ENCODE data around the gene TLR3.
"Not testable (repeated sequence)": the region's sequence is repeated elsewhere in the genome, so short reads cannot be mapped to it uniquely, and the experiment has no call there.

Gene TLR3

DNA sequence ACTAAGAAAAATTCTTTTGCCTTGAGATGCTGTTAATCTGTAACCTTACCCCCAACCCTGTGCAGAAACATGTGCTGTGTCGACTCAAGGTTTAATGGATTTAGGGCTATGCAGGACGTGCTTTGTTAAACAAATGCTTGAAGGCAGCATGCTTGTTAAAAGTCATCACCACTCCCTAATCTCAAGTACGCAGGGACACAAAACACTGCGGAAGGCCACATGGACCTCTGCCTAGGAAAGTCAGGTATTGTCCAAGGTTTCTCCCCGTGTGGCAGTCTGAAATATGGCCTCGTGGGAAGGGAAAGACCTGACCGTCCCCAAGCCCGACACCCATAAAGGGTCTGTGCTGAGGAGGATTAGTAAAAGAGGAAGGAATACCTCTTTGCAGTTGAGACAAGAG, 18.8 kb upstream of the TLR3 start:
- DNase-seq: not testable (repeated sequence)

DNA sequence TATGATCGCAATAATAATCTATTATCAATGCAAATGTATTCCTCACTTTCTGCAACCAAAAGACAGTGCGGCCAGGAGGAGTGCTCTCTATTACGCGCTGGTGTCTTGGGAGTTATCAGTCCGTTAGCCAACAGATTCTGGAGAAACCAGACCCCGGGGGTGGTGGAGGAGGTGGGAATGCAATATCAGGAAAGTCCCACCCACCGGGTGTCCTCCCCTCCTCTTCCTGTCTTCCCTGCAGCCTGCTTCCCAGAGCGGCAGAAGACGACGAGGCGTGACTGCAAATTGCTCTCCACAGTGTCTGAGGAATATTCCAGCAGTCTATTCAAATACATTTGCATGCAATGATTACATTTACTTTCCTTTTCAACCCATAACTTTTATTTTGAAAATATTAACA, 17.9 kb upstream of the TLR3 start:
- DNase-seq: no peak

DNA sequence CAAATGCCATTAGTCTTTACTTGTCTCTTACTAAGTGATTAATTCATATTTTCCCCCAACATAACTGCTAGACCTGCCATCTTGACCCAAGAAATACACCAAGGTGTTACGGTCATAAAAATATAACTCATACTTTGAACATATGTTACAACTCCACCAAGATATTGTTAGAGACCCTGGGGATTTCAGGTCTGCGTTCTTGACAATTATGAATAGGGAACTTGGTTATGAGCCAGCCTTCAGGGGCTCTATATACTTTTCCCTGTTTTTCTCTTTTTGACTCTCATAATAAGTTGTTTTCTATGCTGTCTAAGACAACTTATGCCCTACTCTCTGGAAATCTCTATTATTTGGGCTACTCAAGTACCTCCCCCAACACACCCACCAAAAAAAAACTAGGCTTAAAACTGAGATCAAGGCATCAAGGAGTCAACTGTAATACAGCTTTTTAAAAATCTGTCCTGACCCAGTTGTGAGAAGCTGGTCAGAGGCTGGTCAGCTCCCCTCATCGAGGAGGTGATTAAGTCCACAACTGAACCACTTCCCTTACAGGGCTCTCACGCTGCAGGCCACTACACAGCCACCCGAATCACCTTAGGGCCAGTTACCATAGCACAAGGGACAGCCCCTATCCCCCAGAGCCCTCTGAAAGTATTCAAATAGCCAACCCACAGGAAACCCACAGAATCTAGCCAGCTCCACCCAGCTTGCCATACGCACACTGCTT, 10.5 kb upstream of the TLR3 start:
- DNase-seq: no peak

DNA sequence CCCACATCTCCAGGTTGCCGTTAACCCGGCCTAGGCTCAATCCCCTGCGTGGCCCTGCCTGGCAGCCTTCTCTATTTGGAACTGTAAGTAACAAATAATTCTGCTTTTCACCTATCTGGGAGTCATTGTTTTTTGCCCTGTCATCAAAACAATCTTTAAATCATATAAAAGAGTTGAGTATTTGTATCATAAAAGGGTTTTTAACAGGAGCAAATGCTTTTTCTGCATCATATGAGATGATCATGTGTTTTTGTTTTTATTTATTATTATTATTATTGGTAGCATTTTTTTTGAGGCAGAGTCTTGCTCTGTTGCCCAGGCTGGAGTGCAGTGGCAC, 10.0 kb upstream of the TLR3 start:
- DNase-seq: no peak

DNA sequence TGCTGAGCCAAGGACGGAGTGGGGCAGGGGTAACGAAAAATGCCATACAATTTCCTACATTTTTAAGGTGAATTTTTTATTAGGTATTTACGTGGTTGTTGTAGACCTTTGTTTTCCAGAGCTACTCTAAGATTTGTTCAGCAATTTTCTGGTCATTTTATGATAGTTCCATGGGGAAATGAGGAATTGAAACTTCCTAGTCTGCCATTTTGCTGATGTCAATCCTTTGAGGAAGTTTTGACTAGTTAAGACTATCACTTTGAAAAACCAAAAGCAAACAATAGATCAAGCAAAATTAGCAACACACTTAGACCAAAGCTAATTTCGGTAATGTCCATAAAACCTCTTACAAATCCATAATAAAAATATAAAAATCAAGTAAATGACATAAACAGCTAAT, 7.0 kb upstream of the TLR3 start:
- DNase-seq: no peak

DNA sequence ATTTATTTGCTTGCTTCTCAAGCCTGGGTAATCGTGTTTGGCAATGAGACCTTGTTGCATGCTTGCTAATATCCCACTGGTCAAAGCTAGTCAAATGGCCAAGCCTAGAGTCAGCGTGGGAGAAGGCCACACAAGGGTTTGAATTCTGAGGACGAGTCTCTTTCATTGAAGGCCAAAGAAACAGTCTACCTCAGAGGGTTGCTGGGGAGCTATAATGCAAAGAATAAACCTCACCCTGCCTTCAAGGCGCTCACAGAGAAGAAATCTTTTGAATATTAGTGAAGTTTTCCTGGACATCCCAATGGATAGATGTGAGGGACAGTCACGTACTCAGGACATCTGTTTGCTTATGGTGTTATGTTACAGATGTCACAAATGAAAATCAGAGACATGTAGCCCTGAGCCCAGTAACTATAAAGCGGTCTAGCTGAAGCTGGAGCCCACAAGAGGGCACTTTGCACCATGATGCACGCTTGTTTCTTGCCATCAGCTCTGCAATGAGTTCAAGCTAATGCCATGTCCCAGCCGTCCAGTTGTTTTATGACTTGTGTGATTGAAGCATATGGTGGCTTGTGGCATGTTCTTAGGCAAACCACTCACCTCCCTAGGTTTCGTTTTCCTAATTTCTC, 1.1 kb upstream of the TLR3 start:
- DNase-seq: no peak

DNA sequence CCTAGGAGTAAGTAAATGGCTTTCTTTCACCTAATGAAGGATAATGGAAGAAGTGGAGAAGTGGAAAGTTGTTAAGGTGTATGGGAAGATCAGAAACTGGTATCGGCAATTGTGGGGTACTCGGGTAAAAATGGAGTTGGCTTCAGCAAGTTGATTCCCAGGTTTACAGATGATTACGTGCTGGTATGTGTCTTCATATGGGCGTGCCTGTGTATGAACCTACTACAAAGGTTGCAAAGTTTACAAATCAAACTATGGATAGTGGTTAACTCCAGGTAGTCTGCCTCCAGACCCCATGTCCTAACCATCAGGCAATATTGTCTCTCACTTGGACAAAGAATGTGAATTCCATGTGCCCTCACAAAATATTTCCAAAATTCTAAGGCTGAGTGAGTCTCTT, 773 bp downstream of the TLR3 start:
- DNase-seq: no peak

DNA sequence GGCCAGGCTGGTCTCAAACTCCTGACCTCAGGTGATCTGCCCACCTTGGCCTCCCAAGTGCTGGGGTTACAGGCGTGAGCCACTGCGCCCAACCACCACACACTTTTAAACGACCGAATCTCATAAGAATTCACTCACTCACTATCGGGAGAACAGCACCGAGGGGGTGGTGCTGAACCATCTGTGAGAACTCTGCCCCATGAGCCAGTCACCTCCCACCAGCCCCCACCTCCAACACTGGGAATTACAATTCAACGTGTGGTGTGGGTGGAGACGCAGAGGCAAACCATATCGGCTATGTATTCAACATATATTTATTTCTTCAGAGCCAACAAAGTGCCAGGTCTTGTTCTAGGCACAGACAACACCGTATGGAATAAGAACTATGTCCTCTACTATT, 3.6 kb downstream of the TLR3 start:
- no peak for DNase-seq

DNA sequence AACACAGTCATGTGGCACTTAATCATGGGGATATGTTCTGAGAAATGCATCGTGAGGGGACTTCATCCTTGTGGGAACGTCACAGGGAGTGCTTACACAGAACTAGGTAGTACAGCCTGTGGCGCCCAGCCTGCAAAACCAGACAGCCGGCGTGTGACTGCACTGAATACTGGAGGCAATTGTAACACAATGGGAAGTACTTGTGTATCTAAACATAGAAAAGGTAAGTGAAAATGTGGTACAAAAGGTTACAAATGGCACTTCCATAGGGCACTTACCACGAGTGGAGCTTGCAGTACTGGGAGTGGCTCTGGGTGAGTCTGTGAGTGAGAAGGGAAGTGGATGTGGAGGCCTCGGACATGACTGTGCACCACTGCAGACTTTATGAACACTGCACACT, 5.2 kb downstream of the TLR3 start:
- no peak for DNase-seq

DNA sequence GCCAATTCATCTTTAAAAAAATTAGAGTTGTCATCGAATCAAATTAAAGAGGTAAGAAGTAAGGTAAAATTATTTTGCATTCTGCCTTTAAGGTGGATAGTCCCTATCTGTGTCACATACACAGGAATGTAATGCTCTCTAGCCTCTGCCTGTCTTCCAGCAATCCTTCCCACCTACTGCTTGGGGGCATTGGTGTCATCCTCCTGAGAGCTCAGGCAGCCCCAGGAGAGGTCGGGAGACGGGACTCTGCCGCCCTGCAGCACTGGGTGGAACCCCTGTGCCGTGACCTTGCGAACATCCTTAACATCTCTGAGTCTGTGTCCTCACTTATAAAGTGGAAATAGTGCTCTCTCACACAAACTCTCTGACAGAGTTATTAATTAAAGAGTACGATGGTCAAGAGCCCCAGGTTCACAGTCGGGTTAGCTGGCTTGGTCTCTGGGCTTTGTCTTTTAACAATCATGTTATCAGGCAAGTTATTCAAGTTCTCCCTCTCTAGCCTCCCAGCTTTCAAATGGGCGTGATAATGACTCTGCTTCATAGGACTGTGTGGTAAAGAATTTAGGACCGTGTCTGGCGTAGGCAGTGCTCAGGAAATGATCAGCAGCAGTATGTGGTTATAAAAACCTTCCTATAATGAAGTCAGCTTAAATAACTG, 10.2 kb downstream of the TLR3 start:
- no peak for DNase-seq

DNA sequence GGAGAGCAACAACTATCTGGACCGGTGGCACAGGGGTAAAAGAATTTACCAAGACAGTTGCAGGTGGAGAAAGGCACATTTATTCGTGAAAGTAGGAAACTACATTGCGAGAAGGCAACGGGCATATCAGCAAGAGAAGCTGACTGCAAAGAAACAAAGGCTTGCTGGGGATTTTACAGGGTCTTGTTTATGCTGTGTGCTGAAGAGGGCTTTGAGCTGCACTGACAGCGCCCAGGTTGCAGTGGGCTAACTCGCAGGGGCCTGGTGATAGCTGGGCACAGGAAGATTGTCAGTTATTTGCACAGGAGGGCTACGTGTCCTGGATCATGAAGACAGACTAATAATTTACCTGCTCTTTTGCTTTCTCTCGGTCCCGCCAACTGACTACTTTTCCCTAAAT, 10.7 kb downstream of the TLR3 start:
- DNase-seq: no peak

DNA sequence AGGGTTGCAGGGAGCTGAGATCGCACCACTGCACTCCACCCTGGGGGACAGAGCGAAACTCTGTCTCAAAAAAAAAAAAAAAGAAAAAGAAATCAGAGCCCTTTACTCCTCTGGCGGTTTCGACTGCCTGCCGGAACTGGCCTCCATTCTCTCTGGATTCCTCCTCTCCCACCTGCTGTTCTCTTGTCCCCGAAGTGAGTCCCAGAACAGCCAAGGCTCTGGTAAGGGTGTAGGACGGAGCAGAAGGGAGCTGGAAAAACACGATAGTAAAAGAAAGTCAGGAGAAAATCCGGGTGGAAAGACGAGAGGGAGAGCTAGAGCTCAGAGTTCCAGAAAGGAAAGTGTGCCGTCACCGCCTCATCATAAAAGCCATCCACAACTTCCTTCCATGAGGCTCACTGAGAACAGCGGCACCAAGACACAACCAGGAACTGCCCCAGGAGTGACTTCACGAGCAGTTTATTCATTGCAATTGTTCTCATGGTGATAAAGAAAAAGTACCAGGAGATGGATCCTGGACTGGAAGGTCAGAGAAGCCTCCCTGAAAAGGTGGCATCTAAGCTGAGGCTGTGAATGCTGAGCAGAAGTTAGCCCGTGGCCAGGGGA, 12.3 kb downstream of the TLR3 start:
- no peak for DNase-seq

DNA sequence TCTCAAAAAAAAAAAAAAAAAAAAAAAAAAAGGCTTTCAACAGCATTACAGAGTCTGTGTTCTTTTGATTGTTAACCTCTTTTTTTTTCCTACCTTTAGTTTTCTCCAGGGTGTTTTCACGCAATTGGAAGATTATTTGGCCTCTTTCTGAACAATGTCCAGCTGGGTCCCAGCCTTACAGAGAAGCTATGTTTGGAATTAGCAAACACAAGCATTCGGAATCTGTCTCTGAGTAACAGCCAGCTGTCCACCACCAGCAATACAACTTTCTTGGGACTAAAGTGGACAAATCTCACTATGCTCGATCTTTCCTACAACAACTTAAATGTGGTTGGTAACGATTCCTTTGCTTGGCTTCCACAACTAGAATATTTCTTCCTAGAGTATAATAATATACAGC, 13.3 kb downstream of the TLR3 start:
- no peak for DNase-seq

DNA sequence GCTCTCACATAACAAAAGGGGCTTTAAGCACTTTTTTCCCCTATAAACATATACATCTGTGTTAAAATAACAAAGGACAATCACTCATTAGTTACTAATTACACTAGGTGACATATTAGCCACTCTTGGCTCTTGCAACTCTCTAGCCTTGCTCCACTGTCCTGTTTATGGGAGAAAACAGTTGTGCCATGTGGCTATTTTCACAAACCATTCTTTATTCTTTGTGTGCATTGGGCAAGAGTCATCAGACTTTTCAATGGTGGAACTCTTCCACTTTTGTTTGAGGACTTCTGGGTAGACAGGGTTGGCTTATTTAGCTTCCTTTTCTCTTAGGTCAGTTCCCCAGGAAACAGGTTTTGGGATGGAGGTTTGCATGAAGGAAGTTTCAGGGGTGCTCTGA, 19.6 kb downstream of the TLR3 start:
- no peak for DNase-seq

DNA sequence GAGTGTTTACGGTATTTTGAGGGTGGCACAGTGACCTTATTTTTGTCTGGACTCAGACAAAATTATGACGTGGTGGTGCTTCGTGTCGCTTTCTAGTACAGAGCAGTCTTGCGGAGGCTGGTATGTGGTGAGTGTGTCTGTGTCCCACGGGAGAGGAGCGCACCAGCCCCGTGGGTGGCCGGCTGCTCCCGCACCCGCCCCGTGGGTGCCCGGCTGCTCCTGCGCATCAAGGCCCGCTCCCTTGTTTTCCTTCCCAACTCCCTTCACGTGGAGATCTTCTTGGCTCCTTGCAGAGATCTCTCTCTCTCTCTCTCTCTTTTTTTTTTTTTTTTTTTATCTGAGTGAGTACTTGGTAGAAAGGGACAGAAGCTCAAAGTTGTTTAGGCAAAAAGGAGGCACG, 23.3 kb downstream of the TLR3 start:
- DNase-seq: no peak

DNA sequence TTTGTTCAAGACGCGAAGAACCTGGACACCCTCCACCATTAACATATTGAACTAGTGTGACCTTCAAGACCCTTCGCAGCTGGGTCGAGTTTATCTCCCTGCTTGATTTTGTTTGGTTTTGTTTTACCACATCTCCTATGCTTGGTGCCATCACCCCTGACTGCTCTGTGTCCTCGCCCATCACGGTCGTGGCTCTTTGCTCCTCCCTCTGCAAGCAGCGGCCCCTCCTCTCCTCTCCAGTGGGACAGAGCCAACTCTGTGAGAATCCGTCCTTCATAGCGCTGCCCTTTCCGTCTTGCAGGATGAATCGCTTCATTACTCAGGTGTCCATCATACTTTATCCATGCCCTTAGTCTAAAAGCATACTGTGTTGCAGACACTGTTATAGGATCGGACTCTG, 26.4 kb downstream of the TLR3 start:
- DNase-seq: no peak

DNA sequence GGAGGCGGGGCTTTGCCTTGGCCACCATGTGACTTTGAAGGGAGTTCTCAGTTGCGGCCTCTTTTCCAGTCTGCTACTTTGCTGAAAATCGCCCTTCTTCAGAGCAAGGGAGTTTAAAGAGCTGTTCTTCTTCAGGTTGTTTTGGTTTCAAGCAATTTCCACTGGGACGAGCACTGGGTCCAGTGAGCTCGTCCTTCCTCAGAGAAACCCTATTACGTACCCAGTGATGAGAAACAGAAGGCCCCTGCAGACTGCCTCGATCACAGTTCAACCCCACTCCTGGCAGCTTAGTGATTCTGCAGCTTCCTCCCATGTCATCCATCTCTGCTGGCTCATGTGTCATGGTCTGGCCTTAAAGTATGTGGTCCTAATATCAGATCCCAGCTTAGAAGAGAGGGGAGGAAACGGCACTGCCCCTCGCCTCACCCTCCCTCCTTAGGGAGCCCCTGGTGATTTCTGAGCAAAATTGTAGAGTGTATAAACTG, 27.8 kb downstream of the TLR3 start:
- no peak for DNase-seq

DNA sequence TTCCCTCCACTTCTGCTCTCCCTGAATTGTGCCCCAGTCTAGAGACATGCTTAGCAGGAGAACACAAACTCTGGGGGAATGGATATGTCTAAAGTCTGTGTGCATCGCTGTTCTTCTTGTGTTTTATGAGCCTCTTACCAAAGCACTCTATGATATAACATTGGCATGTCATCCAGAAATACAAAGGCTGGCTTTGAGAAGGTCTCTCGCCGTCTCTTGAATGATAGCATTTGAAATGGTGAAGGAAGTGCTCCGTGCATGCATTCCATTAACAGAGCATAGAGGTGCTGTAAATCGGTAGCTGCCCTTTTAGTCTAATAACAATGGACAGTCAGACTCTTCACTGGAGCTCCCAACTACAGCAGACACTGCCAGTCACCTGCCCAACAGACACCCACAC, 28.4 kb downstream of the TLR3 start:
- DNase-seq: no peak

DNA sequence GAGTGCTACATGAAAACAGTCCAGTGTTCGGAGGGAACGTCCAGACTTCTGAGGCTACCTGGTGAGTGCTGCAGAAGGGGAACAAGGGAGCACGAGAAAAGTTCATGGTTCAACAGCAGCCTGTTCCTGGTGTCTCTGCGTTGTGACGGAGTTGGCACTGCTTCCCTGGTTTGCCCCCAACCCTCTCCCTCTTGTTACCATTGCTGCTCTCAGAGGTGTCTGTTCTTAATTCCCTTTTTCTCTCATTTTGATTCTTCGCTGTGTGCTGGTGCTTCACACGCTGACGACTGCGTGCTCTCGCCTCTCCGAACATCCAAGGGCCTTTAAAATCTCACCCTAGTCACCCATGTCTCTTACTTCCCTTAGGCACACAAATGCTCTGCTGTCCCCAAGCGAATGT, 34.0 kb downstream of the TLR3 start:
- no peak for DNase-seq

DNA sequence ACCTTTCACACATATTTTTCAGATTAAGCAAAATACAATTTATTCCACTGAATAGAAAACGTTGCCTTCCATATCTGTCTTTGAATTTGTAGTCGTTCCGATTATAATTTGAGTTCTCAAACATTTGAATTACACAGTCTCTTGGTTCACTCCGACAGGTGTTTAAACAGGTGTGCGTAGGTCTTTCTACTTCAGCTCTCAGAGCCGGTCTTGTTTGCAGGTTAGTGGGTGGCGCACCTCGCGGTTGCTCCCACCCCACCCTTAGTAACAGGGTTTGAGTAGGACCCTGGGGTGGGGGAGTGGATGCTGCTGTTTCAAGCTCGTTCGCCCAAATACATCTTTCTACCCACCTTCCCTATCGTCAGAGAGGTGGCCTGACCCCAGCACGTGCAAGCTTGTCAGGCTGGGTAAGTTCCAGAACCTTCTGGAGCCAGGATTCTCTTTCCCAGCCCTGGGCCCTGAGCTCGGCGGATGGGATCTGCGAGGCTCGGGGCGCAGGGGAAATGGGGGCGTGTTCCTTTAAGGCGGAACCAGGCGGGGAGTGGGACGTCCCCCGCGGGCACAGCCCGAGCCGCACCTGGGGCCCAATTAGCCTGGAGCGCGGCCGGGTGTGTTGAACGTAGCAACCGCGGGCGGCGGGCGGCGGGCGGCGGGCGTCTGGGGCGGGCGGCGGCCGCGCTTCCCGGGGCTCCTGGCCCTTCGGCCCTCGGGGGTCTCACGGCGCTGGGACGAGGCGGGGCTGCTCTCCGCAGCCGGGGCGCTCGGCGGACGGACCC, 35.3 kb downstream of the TLR3 start, which contains the start of gene FAM149A:
Gene FAM149A, plus strand, starts transcription at position 591 of the 776 bp plus-strand sequence.
- DNase-seq: no peak

DNA sequence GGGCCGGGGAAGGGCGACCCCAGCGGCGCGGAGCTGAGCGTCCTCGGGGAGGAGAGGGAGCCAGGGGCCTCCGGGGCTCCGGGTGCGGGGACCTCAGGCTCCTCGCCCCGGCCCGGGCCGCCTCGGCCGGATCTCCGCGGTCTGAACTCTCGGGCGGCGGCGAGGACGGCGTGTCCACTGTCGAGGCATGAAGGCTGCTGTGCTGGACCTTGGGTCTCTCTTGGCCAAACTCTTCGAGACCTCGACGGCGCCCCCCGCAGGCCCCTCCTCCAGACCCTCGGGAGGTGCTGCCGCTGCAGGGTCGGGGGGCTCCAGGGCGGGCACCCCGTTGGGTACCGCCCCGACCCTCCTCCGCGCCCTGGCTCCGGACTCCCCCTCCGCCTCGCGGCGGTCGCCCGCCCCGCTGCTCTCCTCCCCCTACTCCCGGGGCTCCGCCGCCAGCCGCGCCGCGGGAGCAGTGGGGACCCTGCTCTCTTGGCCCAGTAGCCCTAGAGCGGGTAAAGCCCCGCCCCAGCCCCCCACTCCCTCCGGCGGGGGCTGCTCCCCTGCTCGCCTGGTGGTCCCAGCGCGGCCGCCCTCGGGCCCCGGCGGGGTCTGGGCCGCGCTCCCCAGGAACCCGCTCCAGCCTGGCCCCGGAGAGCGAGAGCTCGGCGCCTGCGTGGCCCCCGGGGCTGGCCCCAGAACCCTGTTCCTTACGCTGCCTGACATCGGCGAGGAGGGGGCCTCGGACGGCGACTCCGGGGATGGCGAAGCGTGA, 36.1 kb downstream of the TLR3 start:
- DNase-seq: no peak

DNA sequence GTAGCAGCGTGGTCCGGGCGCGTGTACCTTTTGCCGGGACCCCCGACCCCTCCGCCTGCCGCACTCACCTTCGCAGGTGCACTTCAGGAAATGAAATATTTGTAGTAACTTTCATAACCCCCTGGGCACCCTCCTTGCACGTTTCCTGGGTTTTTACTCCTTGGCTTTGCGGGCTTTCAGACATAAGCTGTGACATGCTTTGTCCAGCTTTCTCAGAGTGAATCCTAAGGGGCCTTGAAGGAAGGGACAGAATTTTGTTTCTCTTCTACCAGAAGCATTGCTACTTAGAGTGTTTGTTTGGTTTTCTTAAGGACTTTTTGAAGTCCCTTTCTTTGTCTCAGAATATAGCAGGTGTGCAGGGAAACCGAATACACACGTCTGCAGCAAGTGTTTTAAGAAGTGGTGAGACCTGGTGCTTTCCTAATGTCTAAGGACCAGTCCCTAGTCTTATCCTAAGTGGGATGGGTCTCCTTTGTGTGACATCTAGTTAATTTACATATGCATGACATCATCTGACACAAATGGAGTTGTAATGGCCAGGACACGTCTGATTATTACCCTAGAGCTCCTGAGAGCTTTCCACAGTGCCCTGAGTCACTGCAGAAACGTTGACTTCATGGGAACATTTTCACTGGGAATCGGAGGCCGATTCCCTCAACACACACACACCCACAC, 36.8 kb downstream of the TLR3 start:
- DNase-seq: no peak
